ENCODE results near the gene PPP1R18.

Gene PPP1R18

DNA sequence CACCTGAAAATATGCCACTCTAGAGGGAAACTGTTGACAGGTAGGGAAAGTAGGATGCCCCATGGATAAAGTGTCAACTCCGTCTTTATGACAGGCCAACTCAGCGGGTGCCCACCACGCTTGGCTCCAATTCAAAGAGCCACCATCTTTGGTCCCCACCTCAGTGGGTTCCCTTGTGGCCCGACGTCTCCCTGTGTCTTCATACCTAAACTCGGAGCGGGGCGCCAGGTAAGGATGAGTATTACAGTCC is 30.4 kb upstream of the PPP1R18 start:
- H3K4me3 ChIP-seq (ENCODE audit: low read length) = peak overlapping the region; percentile 81
- no peak for DNase-seq (ENCODE audit: low read depth)
- TF ChIP-seq, protein P1, sequence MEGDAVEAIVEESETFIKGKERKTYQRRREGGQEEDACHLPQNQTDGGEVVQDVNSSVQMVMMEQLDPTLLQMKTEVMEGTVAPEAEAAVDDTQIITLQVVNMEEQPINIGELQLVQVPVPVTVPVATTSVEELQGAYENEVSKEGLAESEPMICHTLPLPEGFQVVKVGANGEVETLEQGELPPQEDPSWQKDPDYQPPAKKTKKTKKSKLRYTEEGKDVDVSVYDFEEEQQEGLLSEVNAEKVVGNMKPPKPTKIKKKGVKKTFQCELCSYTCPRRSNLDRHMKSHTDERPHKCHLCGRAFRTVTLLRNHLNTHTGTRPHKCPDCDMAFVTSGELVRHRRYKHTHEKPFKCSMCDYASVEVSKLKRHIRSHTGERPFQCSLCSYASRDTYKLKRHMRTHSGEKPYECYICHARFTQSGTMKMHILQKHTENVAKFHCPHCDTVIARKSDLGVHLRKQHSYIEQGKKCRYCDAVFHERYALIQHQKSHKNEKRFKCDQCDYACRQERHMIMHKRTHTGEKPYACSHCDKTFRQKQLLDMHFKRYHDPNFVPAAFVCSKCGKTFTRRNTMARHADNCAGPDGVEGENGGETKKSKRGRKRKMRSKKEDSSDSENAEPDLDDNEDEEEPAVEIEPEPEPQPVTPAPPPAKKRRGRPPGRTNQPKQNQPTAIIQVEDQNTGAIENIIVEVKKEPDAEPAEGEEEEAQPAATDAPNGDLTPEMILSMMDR (conservative IDR thresholded peaks at IDR 0.05; ENCODE audit: low read depth, low read length) = no peak

- DNase-seq (ENCODE audit: low read depth) = no peak
- TF ChIP-seq, protein P1 (conservative IDR thresholded peaks at IDR 0.05; ENCODE audit: low read depth, low read length) = no peak
Observed at GRCh38 chr6:30714263-30714662, 27.8 kb upstream of the PPP1R18 start.

GRCh38 chr6:30712441-30712945 is 26.0 kb upstream of the PPP1R18 start:
- DNase-seq (ENCODE audit: low read depth) = no peak
- H3K4me3 ChIP-seq (ENCODE audit: low read length) = no peak overlapping the region
- TF ChIP-seq, protein P1 (conservative IDR thresholded peaks at IDR 0.05; ENCODE audit: low read depth, low read length) = no peak

More at GRCh38 chr6:30714263-30714662, 27.8 kb upstream of the PPP1R18 start:
- H3K4me3 ChIP-seq (ENCODE audit: low read length) = no peak overlapping the region

DNA sequence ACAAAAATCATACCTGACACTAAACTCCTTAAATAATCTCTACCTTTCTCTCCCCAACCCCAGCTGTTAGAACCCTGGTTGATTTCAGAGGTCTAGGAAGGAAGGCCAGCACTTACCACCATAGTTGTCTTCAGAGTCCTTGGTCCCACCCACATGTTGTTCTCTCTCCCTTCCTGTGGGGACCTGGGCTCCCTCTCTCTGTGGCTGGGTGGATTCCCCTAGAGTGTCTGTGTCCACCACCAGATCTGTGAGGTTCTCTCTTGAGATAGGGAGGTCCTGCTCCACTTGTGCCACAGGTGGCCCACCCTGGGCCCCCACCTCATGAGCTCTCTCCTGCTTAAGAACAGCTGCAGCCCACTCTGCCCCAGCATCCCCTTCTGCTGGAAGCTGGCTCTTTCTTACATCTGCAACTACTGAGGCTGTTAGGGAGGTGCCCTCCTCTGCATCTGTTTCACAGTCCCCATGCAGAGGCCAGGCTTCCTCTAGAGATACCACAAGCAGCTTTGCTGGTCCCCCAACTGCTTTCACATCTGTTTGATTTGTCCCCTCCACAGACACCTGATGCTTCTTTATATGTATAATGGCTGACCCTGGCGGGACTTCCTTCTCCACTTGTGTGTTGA is 25.4 kb upstream of the PPP1R18 start:
- TF ChIP-seq, protein P1 (conservative IDR thresholded peaks at IDR 0.05; ENCODE audit: low read depth, low read length) = no peak
- H3K4me3 ChIP-seq (ENCODE audit: low read length) = no peak overlapping the region
- no peak for DNase-seq (ENCODE audit: low read depth)

- TF ChIP-seq, protein P1 (conservative IDR thresholded peaks at IDR 0.05; ENCODE audit: low read depth, low read length) = no peak
- no peak for DNase-seq (ENCODE audit: low read depth)
- no peak overlapping the region for H3K4me3 ChIP-seq (ENCODE audit: low read length)
Observed at GRCh38 chr6:30709101-30709868, 22.8 kb upstream of the PPP1R18 start.

- TF ChIP-seq, protein P1 (conservative IDR thresholded peaks at IDR 0.05; ENCODE audit: low read depth, low read length) = no peak
- no peak for DNase-seq (ENCODE audit: low read depth)
- no peak overlapping the region for H3K4me3 ChIP-seq (ENCODE audit: low read length)
Observed at GRCh38 chr6:30707281-30707850, 20.9 kb upstream of the PPP1R18 start.

Data from retinal pigment epithelial cell (primary cell).